Measurements from ENCODE around the gene C10orf90.

The C10orf90 gene

DNA sequence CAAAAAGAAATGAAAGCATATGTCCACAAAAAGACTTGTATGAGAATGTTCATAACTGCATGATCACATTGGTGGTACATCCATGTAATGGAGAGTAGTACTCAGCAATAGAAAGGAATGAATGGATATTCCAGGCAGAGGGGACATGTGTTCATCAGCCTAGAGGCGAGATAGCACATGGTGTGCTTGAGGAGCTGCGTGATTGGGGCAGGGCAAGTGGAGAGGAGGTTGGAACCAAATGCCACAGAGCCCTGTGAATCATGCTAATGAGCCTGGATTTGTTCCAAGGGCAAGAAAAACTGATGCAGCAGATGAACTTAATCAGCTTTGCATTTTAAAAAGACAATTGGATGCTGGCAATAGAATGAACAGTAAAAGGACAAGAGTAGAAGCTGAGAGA is 73.3 kb downstream of the C10orf90 start:
- H3K27me3 ChIP-seq (ENCODE audit: insufficient read depth, low read depth, severe bottlenecking): no peaks in the 10 kb centered on the region
- no peak for DNase-seq
- H3K9me3 ChIP-seq (ENCODE audit: severe bottlenecking): no peaks in the 10 kb centered on the region
- no peak overlapping the region for H3K4me3 ChIP-seq (ENCODE audit: low read depth, low read length)
- TF ChIP-seq, protein P1, sequence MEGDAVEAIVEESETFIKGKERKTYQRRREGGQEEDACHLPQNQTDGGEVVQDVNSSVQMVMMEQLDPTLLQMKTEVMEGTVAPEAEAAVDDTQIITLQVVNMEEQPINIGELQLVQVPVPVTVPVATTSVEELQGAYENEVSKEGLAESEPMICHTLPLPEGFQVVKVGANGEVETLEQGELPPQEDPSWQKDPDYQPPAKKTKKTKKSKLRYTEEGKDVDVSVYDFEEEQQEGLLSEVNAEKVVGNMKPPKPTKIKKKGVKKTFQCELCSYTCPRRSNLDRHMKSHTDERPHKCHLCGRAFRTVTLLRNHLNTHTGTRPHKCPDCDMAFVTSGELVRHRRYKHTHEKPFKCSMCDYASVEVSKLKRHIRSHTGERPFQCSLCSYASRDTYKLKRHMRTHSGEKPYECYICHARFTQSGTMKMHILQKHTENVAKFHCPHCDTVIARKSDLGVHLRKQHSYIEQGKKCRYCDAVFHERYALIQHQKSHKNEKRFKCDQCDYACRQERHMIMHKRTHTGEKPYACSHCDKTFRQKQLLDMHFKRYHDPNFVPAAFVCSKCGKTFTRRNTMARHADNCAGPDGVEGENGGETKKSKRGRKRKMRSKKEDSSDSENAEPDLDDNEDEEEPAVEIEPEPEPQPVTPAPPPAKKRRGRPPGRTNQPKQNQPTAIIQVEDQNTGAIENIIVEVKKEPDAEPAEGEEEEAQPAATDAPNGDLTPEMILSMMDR (IDR thresholded peaks at IDR 0.05; ENCODE audit: low read depth, low read length): no peak
- H3K27ac ChIP-seq: no peak overlapping the region
- H3K36me3 ChIP-seq: no peaks in the 10 kb centered on the region

DNA sequence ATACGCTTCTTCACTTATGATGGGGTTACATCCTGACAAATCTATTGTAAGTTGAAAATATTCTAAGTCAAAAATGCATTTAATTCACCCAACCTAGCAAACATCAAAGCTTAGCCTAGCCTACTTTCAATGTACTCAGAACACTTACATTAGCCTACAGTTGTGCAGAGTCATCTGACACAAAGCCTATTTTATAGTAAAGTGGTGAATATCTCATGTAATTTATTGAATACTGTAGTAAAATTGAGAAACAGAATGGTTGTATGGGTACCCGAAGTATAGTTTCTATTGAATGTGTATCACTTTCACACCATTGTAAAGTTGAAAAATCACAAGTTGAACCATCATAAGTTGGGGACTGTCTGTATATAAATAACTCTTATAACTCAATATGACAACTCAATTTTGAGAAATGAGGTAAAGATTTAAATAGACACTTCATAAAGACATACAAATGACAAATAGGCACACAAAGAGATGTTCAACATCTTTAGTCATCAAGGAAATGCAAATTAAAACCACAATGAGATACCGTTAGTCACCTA is 73.9 kb downstream of the C10orf90 start:
- Histone ChIP-seq H3K27me3 (ENCODE audit: insufficient read depth, low read depth, severe bottlenecking) (no peaks in the 10 kb centered on the region), H3K9me3 (ENCODE audit: severe bottlenecking) (no peaks in the 10 kb centered on the region), H3K4me3 (ENCODE audit: low read depth, low read length) (no peak overlapping the region), H3K27ac (no peak overlapping the region), H3K36me3 (no peaks in the 10 kb centered on the region)
- TF ChIP-seq, protein P1 (IDR thresholded peaks at IDR 0.05; ENCODE audit: low read depth, low read length): no peak
- no peak for DNase-seq

DNA sequence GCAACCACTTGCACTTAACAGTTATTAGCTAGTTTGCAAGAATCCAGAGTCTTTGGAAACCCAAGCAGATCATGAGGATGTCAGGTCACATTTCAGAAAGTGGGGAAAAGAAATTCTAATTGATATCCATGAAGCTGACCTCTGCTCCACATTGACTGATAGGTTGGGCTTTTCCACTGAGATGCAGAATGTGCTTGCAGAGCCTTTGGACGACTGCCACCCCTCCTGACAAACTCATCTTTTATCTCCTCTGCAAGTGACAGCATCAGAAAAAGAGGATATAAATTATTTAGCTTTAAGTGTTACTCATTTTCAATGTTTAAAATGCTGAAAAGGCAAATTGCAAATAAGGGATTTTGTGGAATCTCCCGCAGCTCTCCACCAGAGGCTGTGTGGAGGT is 75.3 kb downstream of the C10orf90 start:
- H3K9me3 ChIP-seq (ENCODE audit: severe bottlenecking): no peaks in the 10 kb centered on the region
- no peak overlapping the region for H3K27ac ChIP-seq
- no peaks in the 10 kb centered on the region for H3K27me3 ChIP-seq (ENCODE audit: insufficient read depth, low read depth, severe bottlenecking)
- TF ChIP-seq, protein P1 (IDR thresholded peaks at IDR 0.05; ENCODE audit: low read depth, low read length): no peak
- no peaks in the 10 kb centered on the region for H3K36me3 ChIP-seq
- DNase-seq: no peak
- no peak overlapping the region for H3K4me3 ChIP-seq (ENCODE audit: low read depth, low read length)

DNA sequence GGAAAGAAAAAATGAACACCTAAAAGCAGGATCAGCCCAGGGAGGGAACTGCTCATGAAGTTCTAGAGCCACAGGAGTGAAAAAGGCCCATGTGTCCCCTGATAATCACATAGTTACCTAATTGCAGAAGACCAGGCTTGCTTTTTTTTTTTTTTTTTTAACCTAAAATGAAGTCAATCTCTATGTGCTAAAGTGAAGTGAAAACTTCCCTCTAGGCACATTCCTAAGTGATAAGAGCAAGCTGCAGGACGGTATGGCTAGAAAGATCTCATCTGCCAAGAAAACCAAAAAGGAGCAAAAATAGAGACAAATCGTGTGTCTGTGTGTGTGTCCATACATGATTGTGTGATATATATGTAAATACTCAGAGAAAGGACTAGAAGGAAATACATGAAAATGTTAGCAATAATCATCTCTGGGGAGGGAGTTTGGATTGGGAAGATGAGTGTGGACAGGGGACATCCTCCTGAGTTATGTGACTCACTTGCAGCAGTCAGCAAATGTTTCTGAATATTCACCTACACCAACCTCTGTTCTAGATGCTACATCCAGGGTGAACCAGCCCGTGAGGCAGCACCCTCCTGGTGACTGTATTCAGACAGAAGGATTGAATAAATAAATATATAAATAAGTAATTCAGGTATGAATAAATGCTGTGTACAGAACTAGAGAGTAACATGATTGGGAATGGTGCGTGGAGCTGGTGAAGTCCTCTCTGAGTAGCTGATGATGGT is 76.4 kb downstream of the C10orf90 start:
- no peaks in the 10 kb centered on the region for H3K27me3 ChIP-seq (ENCODE audit: insufficient read depth, low read depth, severe bottlenecking)
- TF ChIP-seq, protein P1 (IDR thresholded peaks at IDR 0.05; ENCODE audit: low read depth, low read length): no peak
- H3K4me3 ChIP-seq (ENCODE audit: low read depth, low read length): no peak overlapping the region
- no peaks in the 10 kb centered on the region for H3K9me3 ChIP-seq (ENCODE audit: severe bottlenecking)
- no peak overlapping the region for H3K27ac ChIP-seq
- H3K36me3 ChIP-seq: no peaks in the 10 kb centered on the region
- no peak for DNase-seq

DNA sequence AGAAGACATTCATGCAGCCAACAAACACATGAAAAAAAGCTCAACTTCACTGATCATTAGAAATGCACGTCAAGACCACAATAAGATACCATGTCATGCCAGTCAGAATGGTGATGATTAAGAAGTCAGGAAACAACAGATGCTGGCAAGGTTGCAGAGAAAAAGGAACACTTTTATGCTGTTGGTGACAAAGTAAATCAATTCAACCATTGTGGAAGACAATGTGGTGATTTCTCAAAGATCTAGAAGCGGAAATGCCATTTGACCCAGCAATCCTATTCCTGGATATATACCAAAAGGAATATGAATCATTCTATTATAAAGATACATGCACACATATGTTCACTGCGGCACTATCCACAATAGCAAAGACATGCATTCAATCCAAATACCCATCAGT is 77.6 kb downstream of the C10orf90 start:
- H3K36me3 ChIP-seq: no peaks in the 10 kb centered on the region
- no peaks in the 10 kb centered on the region for H3K9me3 ChIP-seq (ENCODE audit: severe bottlenecking)
- H3K27me3 ChIP-seq (ENCODE audit: insufficient read depth, low read depth, severe bottlenecking): no peaks in the 10 kb centered on the region
- no peak for DNase-seq
- no peak overlapping the region for H3K27ac ChIP-seq
- H3K4me3 ChIP-seq (ENCODE audit: low read depth, low read length): no peak overlapping the region
- TF ChIP-seq, protein P1 (IDR thresholded peaks at IDR 0.05; ENCODE audit: low read depth, low read length): no peak

DNA sequence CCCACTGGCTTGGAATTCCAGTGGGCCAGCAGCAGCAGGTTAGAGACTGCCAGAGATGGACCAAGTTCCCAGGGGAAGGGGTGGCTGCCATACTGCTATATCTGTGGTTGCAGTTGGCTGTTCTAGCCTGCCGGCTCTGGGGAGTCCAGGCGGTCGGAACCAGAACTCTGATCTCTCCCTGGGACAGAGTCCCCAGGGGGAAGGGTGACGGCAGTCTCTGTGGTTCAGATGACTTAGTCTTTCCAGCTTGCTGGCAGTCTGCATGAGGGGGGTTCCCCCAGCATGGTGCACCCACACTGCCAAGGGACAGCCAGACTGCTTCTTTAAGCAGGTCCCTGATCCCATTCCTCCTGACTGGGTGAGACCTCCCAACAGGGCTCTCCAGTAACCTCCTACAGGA is 82.5 kb downstream of the C10orf90 start:
- no peaks in the 10 kb centered on the region for H3K27me3 ChIP-seq (ENCODE audit: insufficient read depth, low read depth, severe bottlenecking)
- no peaks in the 10 kb centered on the region for H3K9me3 ChIP-seq (ENCODE audit: severe bottlenecking)
- TF ChIP-seq, protein P1 (IDR thresholded peaks at IDR 0.05; ENCODE audit: low read depth, low read length): no peak
- no peak for DNase-seq
- no peak overlapping the region for H3K27ac ChIP-seq
- H3K4me3 ChIP-seq (ENCODE audit: low read depth, low read length): no peak overlapping the region
- no peaks in the 10 kb centered on the region for H3K36me3 ChIP-seq
